Measurements from ENCODE around the gene ECI2.

The ECI2 gene

DNA sequence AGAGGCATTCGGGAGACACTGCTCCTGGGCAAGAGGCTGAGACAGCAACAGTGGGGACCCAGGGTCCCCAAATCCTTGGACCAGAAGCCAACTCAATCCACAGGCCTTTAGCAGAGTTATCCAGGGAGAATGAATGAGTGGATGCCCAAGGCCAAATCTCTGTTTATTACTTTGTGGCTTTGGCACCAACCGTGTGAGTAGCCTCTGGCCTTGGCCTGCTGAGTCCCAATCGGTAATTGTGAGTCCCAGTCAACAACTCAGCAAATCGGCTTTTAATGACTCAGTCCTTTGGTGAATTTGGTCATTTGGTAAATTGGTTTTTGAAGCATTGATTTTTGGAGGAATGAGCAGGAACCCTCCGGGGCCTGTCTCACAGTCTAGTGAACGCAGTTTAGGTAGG lies 29.1 kb upstream of the ECI2 start:
- H3K36me3 Mint-ChIP-seq (ENCODE audit: low read depth), result peaks cover 14% of the 10 kb centered on the region
- H3K27ac Mint-ChIP-seq, result no peak overlapping the region
- DNase-seq, result no peak
- no peaks in the 10 kb centered on the region for H3K4me1 Mint-ChIP-seq
- H3K4me3 Mint-ChIP-seq, result no peak overlapping the region
- peaks cover 7% of the 10 kb centered on the region for H3K27me3 Mint-ChIP-seq (ENCODE audit: low read depth, poor library complexity)
- no peak for TF ChIP-seq CTCF (IDR thresholded peaks at IDR 0.05)
- peaks cover 28% of the 10 kb centered on the region for H3K9me3 Mint-ChIP-seq

DNA sequence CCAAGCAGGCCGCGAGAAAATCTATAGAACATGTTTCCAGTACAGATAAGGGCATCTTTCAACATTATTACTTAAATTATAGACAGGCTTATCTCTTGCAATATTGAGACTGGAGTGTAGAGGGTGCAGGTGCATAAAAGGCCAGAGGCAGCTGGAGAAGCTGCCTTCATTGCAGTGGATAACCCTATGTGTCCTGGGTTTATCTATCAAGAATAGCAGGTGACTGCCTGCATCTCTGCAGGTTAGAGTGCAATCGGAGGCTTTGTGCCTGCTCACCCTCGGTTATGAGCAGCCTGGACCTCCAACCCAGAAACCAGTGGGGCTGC lies 28.7 kb upstream of the ECI2 start:
- Mint-ChIP-seq H3K27ac (no peak overlapping the region), H3K27me3 (ENCODE audit: low read depth, poor library complexity) (peaks cover 11% of the 10 kb centered on the region), H3K36me3 (ENCODE audit: low read depth) (peaks cover 13% of the 10 kb centered on the region), H3K9me3 (peaks cover 24% of the 10 kb centered on the region), H3K4me3 (no peak overlapping the region), H3K4me1 (no peaks in the 10 kb centered on the region)
- TF ChIP-seq CTCF (IDR thresholded peaks at IDR 0.05), result no peak
- no peak for DNase-seq

- no peak for TF ChIP-seq CTCF (IDR thresholded peaks at IDR 0.05)
- Mint-ChIP-seq H3K4me3 (no peak overlapping the region), H3K36me3 (ENCODE audit: low read depth) (peaks cover 8% of the 10 kb centered on the region), H3K9me3 (peaks cover 19% of the 10 kb centered on the region), H3K27ac (no peak overlapping the region), H3K4me1 (no peaks in the 10 kb centered on the region), H3K27me3 (ENCODE audit: low read depth, poor library complexity) (peaks cover 12% of the 10 kb centered on the region)
- DNase-seq, result no peak
These were observed 28.2 kb upstream of the ECI2 start for GRCh38 chr6:4163408-4164116.

GRCh38 chr6:4162370-4162769 lies 27.0 kb upstream of the ECI2 start:
- no peak for DNase-seq
- no peak for TF ChIP-seq CTCF (IDR thresholded peaks at IDR 0.05)
- H3K4me1 Mint-ChIP-seq, result no peaks in the 10 kb centered on the region
- no peak overlapping the region for H3K27ac Mint-ChIP-seq
- H3K27me3 Mint-ChIP-seq (ENCODE audit: low read depth, poor library complexity), result peaks cover 12% of the 10 kb centered on the region
- peaks cover 4% of the 10 kb centered on the region for H3K36me3 Mint-ChIP-seq (ENCODE audit: low read depth)
- H3K4me3 Mint-ChIP-seq, result no peak overlapping the region
- H3K9me3 Mint-ChIP-seq, result peaks cover 7% of the 10 kb centered on the region

GRCh38 chr6:4159491-4159890 lies 24.1 kb upstream of the ECI2 start:
- Mint-ChIP-seq H3K36me3 (ENCODE audit: low read depth) (no peaks in the 10 kb centered on the region), H3K9me3 (no peaks in the 10 kb centered on the region), H3K27me3 (ENCODE audit: low read depth, poor library complexity) (peaks cover 7% of the 10 kb centered on the region), H3K4me3 (no peak overlapping the region), H3K4me1 (peaks cover 6% of the 10 kb centered on the region), H3K27ac (no peak overlapping the region)
- no peak for TF ChIP-seq CTCF (IDR thresholded peaks at IDR 0.05)
- no peak for DNase-seq

- Mint-ChIP-seq H3K4me1 (peaks cover 18% of the 10 kb centered on the region), H3K4me3 (no peak overlapping the region), H3K27ac (no peak overlapping the region), H3K9me3 (peaks cover 1% of the 10 kb centered on the region), H3K36me3 (ENCODE audit: low read depth) (no peaks in the 10 kb centered on the region), H3K27me3 (ENCODE audit: low read depth, poor library complexity) (peaks cover 6% of the 10 kb centered on the region)
- no peak for DNase-seq
- no peak for TF ChIP-seq CTCF (IDR thresholded peaks at IDR 0.05)
These were observed 22.1 kb upstream of the ECI2 start for GRCh38 chr6:4157506-4157905.
